ENCODE results near the gene IQCF5. TPM values are rescaled to one million over a fixed set of nuclear protein-coding genes. Genes with fewer than 3 reads are reported as not detected.
"Not testable (repeated sequence)": the region's sequence is repeated elsewhere in the genome, so short reads cannot be mapped to it uniquely, and the experiment has no call there.

Gene IQCF5
- total RNA-seq, 6 experiments from 2014 or later: not detected

DNA sequence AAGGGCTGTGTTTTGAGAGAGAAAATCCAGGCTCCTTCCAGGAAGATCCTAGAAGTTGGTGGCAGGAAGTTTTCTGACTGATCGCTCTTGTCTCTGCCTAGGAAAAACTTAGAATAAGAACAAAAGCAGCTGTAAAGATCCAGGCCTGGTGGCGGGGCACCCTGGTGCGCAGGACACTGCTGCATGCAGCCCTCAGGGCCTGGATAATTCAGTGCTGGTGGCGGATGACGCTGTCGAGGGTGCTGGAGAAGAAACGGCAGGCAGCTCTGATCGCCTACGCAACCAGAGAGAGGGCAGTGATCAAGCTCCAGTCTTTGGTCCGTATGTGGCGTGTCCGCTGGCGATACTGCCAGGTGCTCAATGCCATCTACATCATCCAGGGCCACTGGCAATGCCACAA lies 12.5 kb downstream of the IQCF5 start:
- no peak overlapping the region for H3K4me3 Mint-ChIP-seq
- TF ChIP-seq, protein P1, sequence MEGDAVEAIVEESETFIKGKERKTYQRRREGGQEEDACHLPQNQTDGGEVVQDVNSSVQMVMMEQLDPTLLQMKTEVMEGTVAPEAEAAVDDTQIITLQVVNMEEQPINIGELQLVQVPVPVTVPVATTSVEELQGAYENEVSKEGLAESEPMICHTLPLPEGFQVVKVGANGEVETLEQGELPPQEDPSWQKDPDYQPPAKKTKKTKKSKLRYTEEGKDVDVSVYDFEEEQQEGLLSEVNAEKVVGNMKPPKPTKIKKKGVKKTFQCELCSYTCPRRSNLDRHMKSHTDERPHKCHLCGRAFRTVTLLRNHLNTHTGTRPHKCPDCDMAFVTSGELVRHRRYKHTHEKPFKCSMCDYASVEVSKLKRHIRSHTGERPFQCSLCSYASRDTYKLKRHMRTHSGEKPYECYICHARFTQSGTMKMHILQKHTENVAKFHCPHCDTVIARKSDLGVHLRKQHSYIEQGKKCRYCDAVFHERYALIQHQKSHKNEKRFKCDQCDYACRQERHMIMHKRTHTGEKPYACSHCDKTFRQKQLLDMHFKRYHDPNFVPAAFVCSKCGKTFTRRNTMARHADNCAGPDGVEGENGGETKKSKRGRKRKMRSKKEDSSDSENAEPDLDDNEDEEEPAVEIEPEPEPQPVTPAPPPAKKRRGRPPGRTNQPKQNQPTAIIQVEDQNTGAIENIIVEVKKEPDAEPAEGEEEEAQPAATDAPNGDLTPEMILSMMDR (IDR thresholded peaks at IDR 0.05): no peak
- no peaks in the 10 kb centered on the region for H3K4me1 Mint-ChIP-seq (ENCODE audit: low read depth)
- H3K27me3 Mint-ChIP-seq (ENCODE audit: insufficient read depth): peaks cover 13% of the 10 kb centered on the region; the same call in 1 of the 2 replicates
- DNase-seq: no peak
- no peaks in the 10 kb centered on the region for H3K36me3 Mint-ChIP-seq (ENCODE audit: low read depth)
- no peak overlapping the region for H3K27ac Mint-ChIP-seq
- H3K9me3 Mint-ChIP-seq: no peaks in the 10 kb centered on the region

DNA sequence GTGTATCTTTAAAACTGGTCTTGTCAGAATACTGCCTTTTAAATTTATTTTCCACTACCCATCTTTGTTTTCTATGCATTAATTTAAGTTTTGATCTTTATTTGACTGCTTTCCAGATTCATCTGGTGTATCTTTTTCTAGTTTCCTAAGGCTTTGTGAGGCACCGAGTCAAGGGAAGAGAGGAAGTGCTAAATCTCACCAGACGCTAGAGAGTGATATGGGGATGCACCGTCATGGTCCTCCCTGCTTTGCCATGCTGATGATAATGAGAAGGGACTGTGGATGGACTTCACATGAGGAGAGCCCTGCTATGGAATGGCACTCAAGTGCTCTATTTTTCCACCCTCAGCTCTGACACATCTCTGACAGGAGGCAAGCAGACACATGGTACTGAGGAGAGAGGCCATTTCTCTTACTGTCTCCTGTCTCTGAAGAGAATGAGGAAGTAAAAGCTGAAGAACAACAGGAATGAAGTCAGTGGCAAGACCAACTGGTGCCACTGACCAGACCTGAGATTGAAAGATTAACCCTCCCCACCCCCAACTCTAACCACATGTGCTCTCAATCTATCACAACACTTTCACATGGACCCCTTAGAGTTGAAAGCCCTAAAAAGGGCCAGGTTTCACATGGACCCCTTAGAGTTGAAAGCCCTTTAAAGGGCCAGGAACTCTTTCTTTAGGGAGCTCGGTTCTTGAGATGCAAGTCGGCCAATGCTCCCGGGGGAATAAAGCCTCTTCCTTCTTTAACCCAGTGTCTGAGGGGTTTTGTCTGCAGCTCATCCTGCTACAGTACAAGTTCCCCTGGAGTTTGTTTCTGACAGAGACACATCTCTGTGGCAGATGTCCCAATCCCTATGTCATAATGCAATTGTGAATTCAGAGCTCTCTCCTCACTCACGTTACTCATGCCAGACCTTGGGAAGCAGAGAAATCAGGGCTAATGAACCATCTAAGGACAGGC lies 14.4 kb downstream of the IQCF5 start, which contains the start of gene IQCF2:
Gene IQCF2 (plus strand): TSS at position 913 of the 963 bp plus-strand sequence. CDS start 52 bp downstream, outside the sequence.
- TF ChIP-seq, protein P1 (IDR thresholded peaks at IDR 0.05): no peak
- H3K4me3 Mint-ChIP-seq: no peak within 1 kb of the TSS

DNA sequence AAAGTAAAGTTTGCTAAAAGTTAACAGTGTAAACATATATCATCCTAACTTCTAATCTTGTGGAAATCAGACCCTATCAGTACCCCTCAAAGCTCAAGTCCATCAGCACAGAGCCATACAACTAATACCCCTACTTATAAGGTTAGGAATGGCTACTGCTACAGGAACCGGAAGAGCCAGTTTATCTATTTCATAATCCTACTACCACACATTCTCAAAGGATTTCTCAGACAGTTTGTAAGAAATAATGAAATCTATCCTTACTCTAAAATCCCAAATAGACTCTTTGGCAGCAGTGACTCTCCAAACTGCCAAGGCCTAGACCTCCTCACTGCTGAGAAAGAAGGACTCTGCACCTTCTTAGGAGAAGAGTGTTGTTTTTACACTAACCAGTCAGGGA lies 20.0 kb downstream of the IQCF5 start:
- H3K27ac Mint-ChIP-seq; DNase-seq; H3K4me1 Mint-ChIP-seq (ENCODE audit: low read depth); H3K9me3 Mint-ChIP-seq; H3K4me3 Mint-ChIP-seq; H3K27me3 Mint-ChIP-seq (ENCODE audit: insufficient read depth); H3K36me3 Mint-ChIP-seq (ENCODE audit: low read depth): not testable (repeated sequence)

More for the DNA sequence above, 14.4 kb downstream of the IQCF5 start, which contains the start of gene IQCF2:
- H3K27me3 Mint-ChIP-seq (ENCODE audit: insufficient read depth): peaks cover 12% of the 10 kb centered on the region; the same call in 1 of the 2 replicates
- DNase-seq: no peak
- peaks cover 9% of the 10 kb centered on the region; the same call in 1 of the 2 replicates for H3K9me3 Mint-ChIP-seq
- no peaks in the 10 kb centered on the region for H3K4me1 Mint-ChIP-seq (ENCODE audit: low read depth)
- H3K27ac Mint-ChIP-seq: no peak within 1 kb of the TSS
- peaks cover 8% of the 10 kb centered on the region; the same call in 1 of the 2 replicates for H3K36me3 Mint-ChIP-seq (ENCODE audit: low read depth)

DNA sequence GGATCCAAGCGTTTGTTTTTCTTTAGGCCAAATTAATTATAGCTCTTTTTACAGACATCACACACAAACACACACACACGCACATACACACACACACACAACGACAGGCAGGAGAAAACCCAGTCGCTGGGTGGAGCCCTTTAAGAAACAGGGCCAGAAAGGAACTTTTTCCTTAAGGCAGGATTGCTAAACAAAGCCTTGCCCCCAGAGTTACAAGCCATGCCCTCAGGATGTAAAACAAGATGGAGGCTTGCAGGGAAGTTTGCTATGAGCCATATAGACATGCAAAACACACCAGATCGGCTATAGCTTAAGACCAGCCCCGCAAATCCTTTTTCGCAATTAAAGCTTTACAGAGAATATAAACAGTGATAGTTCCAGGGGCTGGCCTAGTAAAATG lies 30.3 kb downstream of the IQCF5 start:
- no peak overlapping the region for H3K4me3 Mint-ChIP-seq

DNA sequence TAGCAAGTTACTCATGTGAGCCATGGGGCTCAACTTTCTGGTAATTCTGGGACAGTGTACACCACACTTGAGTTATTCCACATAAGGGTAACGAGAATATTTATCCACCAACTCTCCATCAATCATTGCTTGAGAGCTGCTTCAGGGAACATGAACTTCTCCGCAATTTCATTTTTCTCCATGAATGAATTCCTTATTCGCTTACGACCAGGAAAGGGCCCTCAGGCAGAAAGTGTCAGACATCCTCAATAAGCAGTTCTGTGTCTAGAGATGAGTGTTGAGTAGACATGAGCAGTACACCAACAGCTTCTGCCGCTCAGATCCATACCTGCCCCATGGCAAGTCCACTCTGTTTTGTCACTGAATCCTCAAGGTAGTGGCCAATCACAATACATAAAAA lies 38.8 kb downstream of the IQCF5 start:
- Mint-ChIP-seq H3K4me1 (ENCODE audit: low read depth) (no peaks in the 10 kb centered on the region), H3K27ac (no peak overlapping the region), H3K27me3 (ENCODE audit: insufficient read depth) (peaks cover 8% of the 10 kb centered on the region), H3K4me3 (no peak overlapping the region), H3K36me3 (ENCODE audit: low read depth) (no peaks in the 10 kb centered on the region), H3K9me3 (no peaks in the 10 kb centered on the region; the same call in 1 of the 2 replicates)
- no peak for DNase-seq
- TF ChIP-seq, protein P1 (IDR thresholded peaks at IDR 0.05): no peak

More for the DNA sequence above, 30.3 kb downstream of the IQCF5 start:
- Mint-ChIP-seq H3K27ac (no peak overlapping the region), H3K36me3 (ENCODE audit: low read depth) (no peaks in the 10 kb centered on the region), H3K27me3 (ENCODE audit: insufficient read depth) (peaks cover 13% of the 10 kb centered on the region), H3K4me1 (ENCODE audit: low read depth) (no peaks in the 10 kb centered on the region), H3K9me3 (no peaks in the 10 kb centered on the region)
- TF ChIP-seq, protein P1 (IDR thresholded peaks at IDR 0.05): no peak
- no peak for DNase-seq
